ENCODE measurements around the gene CEP85. TPM values are rescaled to one million over a fixed set of nuclear protein-coding genes. Genes with fewer than 3 reads are reported as not detected.
A peak's percentile ranks its signal among the peaks of the same experiment; 100 is the strongest.
"Not testable (repeated sequence)": the region's sequence is repeated elsewhere in the genome, so short reads cannot be mapped to it uniquely, and the experiment has no call there.

Gene CEP85
- total RNA-seq, 6 experiments from 2014 or later: 4.9 to 8.6 (median 8.4) TPM

- DNase-seq: no peak
- Mint-ChIP-seq H3K27me3 (ENCODE audit: insufficient read depth) (no peaks in the 10 kb centered on the region), H3K4me3 (no peak overlapping the region), H3K27ac (no peak overlapping the region), H3K36me3 (ENCODE audit: low read depth) (no peaks in the 10 kb centered on the region), H3K4me1 (ENCODE audit: low read depth) (peaks cover 39% of the 10 kb centered on the region), H3K9me3 (no peaks in the 10 kb centered on the region)
- TF ChIP-seq CTCF (IDR thresholded peaks at IDR 0.05): no peak
Observed at GRCh38 chr1:26300578-26301275, 66.7 kb downstream of the CEP85 start.

- Mint-ChIP-seq H3K36me3 (ENCODE audit: low read depth) (no peaks in the 10 kb centered on the region), H3K4me3 (peak overlapping the region; percentile 25), H3K27ac (peak overlapping the region; percentile 73), H3K9me3 (no peaks in the 10 kb centered on the region), H3K4me1 (ENCODE audit: low read depth) (peaks cover 46% of the 10 kb centered on the region), H3K27me3 (ENCODE audit: insufficient read depth) (peaks cover 2% of the 10 kb centered on the region; the same call in 1 of the 2 replicates)
- no peak for TF ChIP-seq CTCF (IDR thresholded peaks at IDR 0.05)
- DNase-seq: peak; percentile 63
Observed at GRCh38 chr1:26302733-26303405, 68.9 kb downstream of the CEP85 start.

- Mint-ChIP-seq H3K4me1 (ENCODE audit: low read depth) (peaks cover 34% of the 10 kb centered on the region), H3K27me3 (ENCODE audit: insufficient read depth) (peaks cover 3% of the 10 kb centered on the region), H3K9me3 (no peaks in the 10 kb centered on the region), H3K36me3 (ENCODE audit: low read depth) (no peaks in the 10 kb centered on the region), H3K4me3 (peak overlapping the region; percentile 95), H3K27ac (peak overlapping the region; percentile 95)
- no peak for TF ChIP-seq CTCF (IDR thresholded peaks at IDR 0.05)
- no peak for DNase-seq
Observed at GRCh38 chr1:26305667-26306289, 71.8 kb downstream of the CEP85 start.

GRCh38 chr1:26306290-26307229 lies 72.6 kb downstream of the CEP85 start, which contains the start of gene UBXN11:
TSS of gene UBXN11 (minus strand) at chr1:26306636. CDS start at chr1:26302883, 3,753 bp downstream.
- no peak for TF ChIP-seq CTCF (IDR thresholded peaks at IDR 0.05)
- Mint-ChIP-seq H3K4me3 (peak within 1 kb of the TSS; percentile 95), H3K36me3 (ENCODE audit: low read depth) (no peaks in the 10 kb centered on the region), H3K27ac (peak within 1 kb of the TSS; percentile 95), H3K27me3 (ENCODE audit: insufficient read depth) (peaks cover 3% of the 10 kb centered on the region), H3K4me1 (ENCODE audit: low read depth) (peaks cover 34% of the 10 kb centered on the region), H3K9me3 (no peaks in the 10 kb centered on the region)
- peak; percentile 95 for DNase-seq

- Mint-ChIP-seq H3K36me3 (ENCODE audit: low read depth) (no peaks in the 10 kb centered on the region), H3K4me3 (no peak overlapping the region; the same call in 1 of the 2 replicates), H3K9me3 (no peaks in the 10 kb centered on the region), H3K27me3 (ENCODE audit: insufficient read depth) (peaks cover 6% of the 10 kb centered on the region), H3K4me1 (ENCODE audit: low read depth) (peaks cover 31% of the 10 kb centered on the region), H3K27ac (no peak overlapping the region)
- DNase-seq: no peak
- no peak for TF ChIP-seq CTCF (IDR thresholded peaks at IDR 0.05)
Observed at GRCh38 chr1:26307363-26307781, 73.4 kb downstream of the CEP85 start.

- not testable (repeated sequence) for H3K9me3 Mint-ChIP-seq; H3K27me3 Mint-ChIP-seq (ENCODE audit: insufficient read depth); H3K4me3 Mint-ChIP-seq; DNase-seq; H3K36me3 Mint-ChIP-seq (ENCODE audit: low read depth); H3K27ac Mint-ChIP-seq
- peaks cover 23% of the 10 kb centered on the region for H3K4me1 Mint-ChIP-seq (ENCODE audit: low read depth)
Observed at GRCh38 chr1:26307966-26308899, 74.2 kb downstream of the CEP85 start.
